Tibial nerve (tissue), 4 donors: ENCODE data around the gene NT5M. TPM values are rescaled to one million over a fixed set of nuclear protein-coding genes. Genes with fewer than 3 reads are reported as not detected.

Experiments used
- DNase-seq, 2 donors: peaks; one replicate each; pipeline ENCODE4 v3.0.0-alpha.2; 2019; ENCODE audit warnings: low spot score in 2 of 2
- H3K27ac ChIP-seq, 4 donors: fragments of 200-600 bp; sonication (generic) in 3 of 4; one replicate each; pipeline ENCODE4 v1.5.1; 2017 to 2019; ENCODE audit warnings: mild to moderate bottlenecking in 1 of 4
- H3K27me3 ChIP-seq, 2 donors: fragments of 200-600 bp; sonication (generic) in 1 of 2; one replicate each; pipeline versions ENCODE4 v1.5.1 to v1.6.0; 2017 to 2019
- H3K36me3 ChIP-seq, 3 donors: fragments of 200-600 bp; sonication (generic); one replicate each; pipeline ENCODE4 v1.5.1; 2018 to 2019
- H3K4me1 ChIP-seq, 4 donors: fragments of 200-600 bp; sonication (generic) in 3 of 4; one replicate each; pipeline ENCODE4 v1.5.1; 2017 to 2019
- H3K4me3 ChIP-seq, 4 donors: fragments of 200-600 bp; sonication (generic) in 3 of 4; one replicate each; pipeline ENCODE4 v1.5.1; 2017 to 2019; ENCODE audit warnings: mild to moderate bottlenecking in 1 of 4, moderate library complexity in 1 of 4
- H3K9me3 ChIP-seq, 4 donors: fragments of 200-600 bp; sonication (generic) in 3 of 4; one replicate each; pipeline ENCODE4 v1.5.1; 2017 to 2019
- CTCF ChIP-seq, 5 experiments: fragments of 200-600 bp in 3 of 5; fragments of 450-650 bp in 2 of 5; sonication (generic) in 3 of 5; IDR thresholded peaks; one replicate each; pipeline ENCODE4 v1.5.1; 2016 to 2019; ENCODE audit warnings: antibody characterized with exemption in 5 of 5, mild to moderate bottlenecking in 3 of 5, moderate library complexity in 2 of 5
- EP300 ChIP-seq, 2 donors: sonication (generic); formaldehyde crosslinking; IDR thresholded peaks; one replicate each; pipeline ENCODE4 v1.6.1; 2017; ENCODE audit warnings: antibody characterized with exemption in 2 of 2, mild to moderate bottlenecking in 1 of 2
- POLR2A ChIP-seq, 2 donors: fragments of 450-650 bp; IDR thresholded peaks; one replicate each; pipeline ENCODE4 v1.6.1; 2017; ENCODE audit warnings: antibody characterized with exemption in 2 of 2, mild to moderate bottlenecking in 2 of 2, moderate library complexity in 2 of 2
- WGBS, 2 donors: methylation state at CpG; one replicate each; pipeline ENCODE4 v1.1.5; 2018; 5-methylcytosine and 5-hydroxymethylcytosine counted together
- total RNA-seq, 4 donors: library from RNA; depleted of rRNA; stranded (reverse); fragments of >200 nt; gene quantifications; one replicate each; pipeline ENCODE4 v1.1.0, GENCODE V29; 2016

NT5M gene
- total RNA-seq, 4 donors from 2014 or later: 4.8 to 11.2 (median 7.7) TPM

DNA sequence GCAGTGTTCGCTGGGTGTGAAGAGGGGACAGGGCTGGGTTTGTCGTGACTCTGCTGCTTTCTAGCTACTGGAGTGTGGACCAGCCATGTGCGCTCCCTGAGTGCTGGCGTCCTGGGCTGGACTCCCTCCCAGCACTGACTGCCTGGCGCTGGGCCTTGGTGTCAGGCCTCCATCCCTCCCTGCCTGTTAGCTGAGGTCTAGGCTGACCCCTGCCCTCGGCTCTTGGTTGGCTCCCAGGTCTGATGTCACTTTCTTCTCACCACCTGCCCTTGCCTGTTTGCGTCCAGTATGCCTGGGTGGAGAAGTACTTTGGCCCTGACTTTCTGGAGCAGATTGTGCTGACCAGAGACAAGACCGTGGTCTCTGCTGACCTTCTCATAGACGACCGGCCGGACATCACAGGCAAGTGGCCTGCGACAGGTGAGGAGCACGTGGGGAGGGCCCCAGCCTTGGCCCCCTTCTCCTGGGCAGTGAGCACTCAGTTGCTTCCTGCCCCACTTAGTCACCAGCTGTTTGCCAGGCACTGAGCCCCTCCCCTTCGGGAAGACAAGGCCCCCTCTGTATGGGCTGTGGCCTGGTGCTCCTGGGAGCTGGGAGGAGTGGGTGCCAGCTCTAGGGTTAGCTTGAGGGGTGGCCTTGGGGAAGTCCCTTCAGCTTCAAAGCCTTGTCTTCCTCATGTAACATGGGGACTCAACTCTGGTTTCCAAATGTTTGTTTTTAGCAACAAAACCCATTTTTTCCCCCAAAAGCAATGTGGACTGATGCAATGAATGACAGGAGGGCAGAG lies 41.5 kb downstream of the NT5M start:
- Histone ChIP-seq H3K36me3 (peaks cover 0 to 28% (median 0%) of the 10 kb centered on the region in 3 donors), H3K4me3 (no peak overlapping the region), H3K9me3 (no peaks in the 10 kb centered on the region), H3K27ac (no peak overlapping the region), H3K27me3 (no peaks in the 10 kb centered on the region), H3K4me1 (no peaks in the 10 kb centered on the region)
- TF ChIP-seq CTCF (IDR thresholded peaks at IDR 0.05): no peak
- TF ChIP-seq EP300 (IDR thresholded peaks at IDR 0.05): no peak
- no peak for TF ChIP-seq POLR2A (IDR thresholded peaks at IDR 0.05)
- WGBS, 2 donors: 76 to 78% methylated on average over 11 to 13 of the region's 14 CpGs
- no peak for DNase-seq

DNA sequence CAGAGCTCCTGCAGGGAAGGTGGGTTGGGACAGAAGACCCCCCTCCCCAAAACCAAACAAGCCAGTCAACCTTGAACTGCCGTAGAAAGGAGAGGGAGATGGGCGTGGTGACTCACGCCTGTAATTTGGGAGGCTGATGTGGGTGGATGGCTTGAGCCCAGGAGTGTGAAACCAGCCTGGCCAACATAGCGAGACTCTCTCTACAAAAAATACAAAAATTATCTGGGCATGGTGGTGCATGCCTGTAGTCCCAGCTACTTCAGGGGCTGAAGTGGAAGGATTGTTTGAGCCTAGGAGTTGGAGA lies 42.1 kb downstream of the NT5M start:
- WGBS, 2 donors: 85 to 86% methylated on average over 4 of the region's 4 CpGs
- no peak for TF ChIP-seq POLR2A (IDR thresholded peaks at IDR 0.05)
- no peak for TF ChIP-seq CTCF (IDR thresholded peaks at IDR 0.05)
- TF ChIP-seq EP300 (IDR thresholded peaks at IDR 0.05): no peak
- Histone ChIP-seq H3K27me3 (no peaks in the 10 kb centered on the region), H3K4me1 (no peaks in the 10 kb centered on the region), H3K4me3 (no peak overlapping the region), H3K9me3 (no peaks in the 10 kb centered on the region), H3K36me3 (peaks cover 0 to 28% (median 0%) of the 10 kb centered on the region in 3 donors), H3K27ac (no peak overlapping the region)
- no peak for DNase-seq

DNA sequence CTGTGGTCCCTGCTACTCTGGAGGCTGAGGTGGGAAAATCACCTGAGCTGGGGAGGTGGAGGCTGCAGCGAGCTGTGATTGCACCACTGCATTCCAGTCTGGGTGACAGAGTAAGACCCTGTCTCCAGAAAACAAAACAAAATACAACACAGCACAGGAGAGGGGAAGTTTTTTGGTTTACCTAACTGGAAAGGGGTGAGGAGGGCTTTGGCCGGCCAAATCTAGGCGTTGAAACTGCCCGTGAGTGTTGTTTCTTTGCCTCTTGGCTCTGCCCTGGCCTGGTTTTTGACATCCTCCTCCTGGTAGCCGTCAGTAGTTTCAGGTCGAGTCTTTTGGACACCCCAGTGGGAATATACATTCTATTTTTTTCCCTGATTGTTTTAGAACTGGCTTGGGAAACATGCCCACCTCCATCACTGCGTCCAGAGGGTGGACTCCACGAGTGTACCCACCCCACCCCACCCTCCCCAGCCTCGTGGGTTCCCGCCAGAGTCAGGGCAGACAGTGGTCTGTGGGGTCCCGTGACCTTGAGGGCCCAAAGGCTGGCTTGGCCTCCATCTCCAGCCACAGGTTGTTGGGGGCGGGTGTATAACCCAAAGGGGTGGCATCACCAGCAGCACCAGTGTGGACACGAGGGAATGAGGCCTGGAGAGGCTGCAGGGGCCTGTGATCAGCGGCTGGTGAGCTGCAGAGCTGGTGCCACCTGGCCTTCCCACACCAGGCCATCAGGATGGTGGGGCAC lies 42.7 kb downstream of the NT5M start:
- Histone ChIP-seq H3K9me3 (no peaks in the 10 kb centered on the region), H3K4me3 (no peak overlapping the region), H3K36me3 (peaks cover 0 to 28% (median 0%) of the 10 kb centered on the region in 3 donors), H3K27me3 (no peaks in the 10 kb centered on the region), H3K27ac (no peak overlapping the region), H3K4me1 (no peaks in the 10 kb centered on the region)
- 85 to 88% methylated on average over 14 of the region's 14 CpGs for WGBS, 2 donors
- TF ChIP-seq POLR2A (IDR thresholded peaks at IDR 0.05): no peak
- TF ChIP-seq CTCF (IDR thresholded peaks at IDR 0.05): no peak
- TF ChIP-seq EP300 (IDR thresholded peaks at IDR 0.05): no peak
- no peak for DNase-seq

DNA sequence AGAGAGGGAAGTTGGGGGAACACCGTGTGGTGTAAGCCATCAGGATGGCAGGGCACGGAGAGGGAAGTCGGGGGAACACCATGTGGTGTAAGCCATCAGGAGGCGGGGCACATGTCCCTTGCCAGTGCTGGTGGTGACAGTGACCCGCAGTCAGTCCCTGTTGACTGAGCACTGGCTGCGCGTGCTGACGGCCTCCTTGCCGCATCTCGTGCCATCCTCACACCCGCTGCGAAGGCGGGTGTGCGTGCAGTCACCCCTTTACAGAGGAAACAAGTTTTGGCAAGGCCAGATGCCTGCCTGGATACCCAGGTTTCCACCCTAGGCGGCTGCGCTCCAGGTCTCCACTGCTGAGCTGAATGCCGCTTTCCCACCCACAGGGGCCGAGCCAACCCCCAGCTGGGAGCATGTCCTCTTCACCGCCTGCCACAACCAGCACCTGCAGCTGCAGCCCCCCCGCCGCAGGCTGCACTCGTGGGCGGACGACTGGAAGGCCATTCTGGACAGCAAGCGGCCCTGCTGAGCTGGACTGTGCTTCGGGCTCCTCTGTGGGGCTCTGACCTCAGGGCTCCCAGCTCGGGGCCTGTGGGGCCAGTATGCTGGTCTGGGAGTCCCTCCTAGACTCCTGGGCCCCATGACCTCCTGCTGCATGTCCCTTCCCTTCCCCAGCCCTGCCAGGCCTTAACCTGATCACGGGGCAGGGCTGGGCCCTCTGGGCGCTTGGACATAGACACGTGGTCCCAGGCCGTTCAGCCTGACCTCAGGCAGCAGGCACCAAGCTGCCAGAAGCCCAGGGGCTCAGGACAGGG lies 43.5 kb downstream of the NT5M start:
- Histone ChIP-seq H3K36me3 (peaks cover 0 to 28% (median 0%) of the 10 kb centered on the region in 3 donors), H3K4me1 (no peaks in the 10 kb centered on the region), H3K4me3 (no peak overlapping the region), H3K27me3 (no peaks in the 10 kb centered on the region), H3K27ac (no peak overlapping the region), H3K9me3 (no peaks in the 10 kb centered on the region)
- 83 to 88% methylated on average over 19 to 26 of the region's 31 CpGs for WGBS, 2 donors
- TF ChIP-seq CTCF (IDR thresholded peaks at IDR 0.05): no peak
- no peak for TF ChIP-seq POLR2A (IDR thresholded peaks at IDR 0.05)
- no peak for TF ChIP-seq EP300 (IDR thresholded peaks at IDR 0.05)
- no peak for DNase-seq
